ENCODE measurements around the gene MOV10.
A peak's percentile ranks its signal among the peaks of the same experiment; 100 is the strongest.
"Not testable (repeated sequence)": the region's sequence is repeated elsewhere in the genome, so short reads cannot be mapped to it uniquely, and the experiment has no call there.

Gene MOV10, protein sequence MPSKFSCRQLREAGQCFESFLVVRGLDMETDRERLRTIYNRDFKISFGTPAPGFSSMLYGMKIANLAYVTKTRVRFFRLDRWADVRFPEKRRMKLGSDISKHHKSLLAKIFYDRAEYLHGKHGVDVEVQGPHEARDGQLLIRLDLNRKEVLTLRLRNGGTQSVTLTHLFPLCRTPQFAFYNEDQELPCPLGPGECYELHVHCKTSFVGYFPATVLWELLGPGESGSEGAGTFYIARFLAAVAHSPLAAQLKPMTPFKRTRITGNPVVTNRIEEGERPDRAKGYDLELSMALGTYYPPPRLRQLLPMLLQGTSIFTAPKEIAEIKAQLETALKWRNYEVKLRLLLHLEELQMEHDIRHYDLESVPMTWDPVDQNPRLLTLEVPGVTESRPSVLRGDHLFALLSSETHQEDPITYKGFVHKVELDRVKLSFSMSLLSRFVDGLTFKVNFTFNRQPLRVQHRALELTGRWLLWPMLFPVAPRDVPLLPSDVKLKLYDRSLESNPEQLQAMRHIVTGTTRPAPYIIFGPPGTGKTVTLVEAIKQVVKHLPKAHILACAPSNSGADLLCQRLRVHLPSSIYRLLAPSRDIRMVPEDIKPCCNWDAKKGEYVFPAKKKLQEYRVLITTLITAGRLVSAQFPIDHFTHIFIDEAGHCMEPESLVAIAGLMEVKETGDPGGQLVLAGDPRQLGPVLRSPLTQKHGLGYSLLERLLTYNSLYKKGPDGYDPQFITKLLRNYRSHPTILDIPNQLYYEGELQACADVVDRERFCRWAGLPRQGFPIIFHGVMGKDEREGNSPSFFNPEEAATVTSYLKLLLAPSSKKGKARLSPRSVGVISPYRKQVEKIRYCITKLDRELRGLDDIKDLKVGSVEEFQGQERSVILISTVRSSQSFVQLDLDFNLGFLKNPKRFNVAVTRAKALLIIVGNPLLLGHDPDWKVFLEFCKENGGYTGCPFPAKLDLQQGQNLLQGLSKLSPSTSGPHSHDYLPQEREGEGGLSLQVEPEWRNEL

DNA sequence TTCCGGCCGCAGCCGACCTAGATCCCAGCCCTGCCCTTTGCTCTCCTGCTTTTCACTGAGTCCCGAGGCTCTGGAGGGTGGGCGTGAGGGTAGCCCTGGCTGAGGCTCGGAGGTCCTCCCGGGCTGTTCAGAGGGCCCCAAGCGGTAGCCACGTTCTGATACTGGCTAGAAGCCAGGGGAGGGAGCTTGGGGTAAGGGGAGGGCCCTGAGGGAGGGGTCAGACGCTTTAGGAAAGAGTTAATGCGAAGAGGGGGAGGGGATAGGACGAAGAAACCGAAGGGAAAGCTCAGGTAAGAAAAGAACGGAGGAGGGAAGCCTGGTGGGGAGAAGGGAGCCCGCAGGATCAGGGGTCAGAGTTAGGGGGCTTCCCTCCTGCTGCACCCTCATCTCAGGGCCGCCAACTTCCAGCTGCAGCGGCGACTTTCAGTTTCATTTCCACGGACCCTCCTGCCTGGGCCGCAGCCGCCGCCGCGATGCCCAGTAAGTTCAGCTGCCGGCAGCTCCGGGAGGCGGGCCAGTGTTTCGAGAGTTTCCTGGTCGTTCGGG lies at the start of gene MOV10:
MOV10 (plus strand) TSS at position 220 of the 546 bp plus-strand sequence; CDS start at position 474, 254 bp downstream.
- Histone ChIP-seq H3K4me1 (ENCODE audit: insufficient read depth, low read length) (peaks cover 38% of the 10 kb centered on the region), H3K36me3 (ENCODE audit: insufficient read depth, low read length) (peaks cover 2% of the 10 kb centered on the region; the same call in 1 of the 2 replicates), H3K9ac (ENCODE audit: low read depth, low read length) (peak within 1 kb of the TSS; percentile 91), H3K9me3 (ENCODE audit: control insufficient read depth, insufficient read depth, low read length) (no peaks in the 10 kb centered on the region)

DNA sequence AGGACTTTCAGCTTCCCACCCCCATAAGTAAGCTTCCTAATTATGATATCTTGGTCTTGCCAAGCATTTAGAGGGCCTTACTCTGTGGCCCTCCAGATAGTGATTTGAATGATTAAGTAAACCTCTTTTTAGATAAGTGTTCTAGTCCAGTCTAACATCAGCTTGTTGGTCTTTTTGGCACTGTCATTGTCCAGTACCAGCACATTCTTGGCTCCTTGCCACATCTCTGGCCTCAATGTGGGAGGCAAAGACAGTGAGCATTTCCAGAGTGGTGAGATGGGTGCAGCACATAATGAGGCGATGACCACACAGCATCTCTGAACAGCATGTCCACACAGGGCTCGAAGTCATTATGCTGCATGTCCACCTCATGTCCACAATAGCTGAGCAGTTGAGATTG lies 48.8 kb upstream of the MOV10 start:
- no peaks in the 10 kb centered on the region for H3K9me3 ChIP-seq (ENCODE audit: control insufficient read depth, insufficient read depth, low read length)
- no peaks in the 10 kb centered on the region for H3K36me3 ChIP-seq (ENCODE audit: insufficient read depth, low read length)
- H3K9ac ChIP-seq (ENCODE audit: low read depth, low read length): no peak overlapping the region
- H3K4me1 ChIP-seq (ENCODE audit: insufficient read depth, low read length): peaks cover 2% of the 10 kb centered on the region; the same call in 1 of the 2 replicates

DNA sequence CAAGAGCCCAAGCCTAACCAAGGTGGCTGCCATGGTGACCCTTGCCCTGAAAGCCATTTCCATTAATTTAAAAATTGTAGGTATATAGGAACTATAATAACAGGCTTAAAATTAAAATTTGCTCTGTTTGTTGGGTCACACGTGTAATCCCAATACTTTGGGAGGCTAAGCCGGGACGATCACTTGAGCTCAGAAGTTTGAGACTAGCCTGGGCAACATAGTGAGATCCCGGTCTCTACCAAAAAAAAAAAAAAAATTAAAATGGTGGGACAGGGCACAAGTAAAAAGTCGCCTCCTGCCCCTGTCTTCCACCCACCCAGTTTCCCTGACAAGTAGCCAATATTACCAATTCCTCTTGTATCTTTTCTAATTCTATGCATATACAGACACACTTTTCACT lies 48.3 kb upstream of the MOV10 start:
- no peak overlapping the region for H3K9ac ChIP-seq (ENCODE audit: low read depth, low read length)
- no peaks in the 10 kb centered on the region for H3K9me3 ChIP-seq (ENCODE audit: control insufficient read depth, insufficient read depth, low read length)
- no peaks in the 10 kb centered on the region for H3K4me1 ChIP-seq (ENCODE audit: insufficient read depth, low read length)
- no peaks in the 10 kb centered on the region for H3K36me3 ChIP-seq (ENCODE audit: insufficient read depth, low read length)

DNA sequence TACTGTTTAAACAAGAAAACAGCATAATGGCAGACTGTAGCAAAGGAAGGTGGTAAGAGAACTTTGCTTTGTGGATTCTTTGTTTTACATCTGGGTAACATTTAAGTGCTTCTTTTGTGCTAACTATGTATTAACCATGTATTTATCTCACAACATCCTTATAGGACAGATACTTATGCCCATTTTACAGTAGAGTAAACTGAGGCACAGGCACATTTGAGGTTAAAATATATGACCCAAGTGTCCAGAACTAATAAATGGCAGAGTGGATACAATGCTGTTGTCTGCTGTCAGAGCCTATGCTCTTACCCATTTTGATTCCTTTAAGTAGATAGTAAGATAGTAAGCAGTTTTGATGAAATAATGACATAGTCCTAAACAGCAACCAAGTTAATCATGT lies 47.6 kb upstream of the MOV10 start:
- no peak overlapping the region for H3K9ac ChIP-seq (ENCODE audit: low read depth, low read length)
- H3K36me3 ChIP-seq (ENCODE audit: insufficient read depth, low read length): no peaks in the 10 kb centered on the region
- no peaks in the 10 kb centered on the region for H3K9me3 ChIP-seq (ENCODE audit: control insufficient read depth, insufficient read depth, low read length)
- H3K4me1 ChIP-seq (ENCODE audit: insufficient read depth, low read length): no peaks in the 10 kb centered on the region

DNA sequence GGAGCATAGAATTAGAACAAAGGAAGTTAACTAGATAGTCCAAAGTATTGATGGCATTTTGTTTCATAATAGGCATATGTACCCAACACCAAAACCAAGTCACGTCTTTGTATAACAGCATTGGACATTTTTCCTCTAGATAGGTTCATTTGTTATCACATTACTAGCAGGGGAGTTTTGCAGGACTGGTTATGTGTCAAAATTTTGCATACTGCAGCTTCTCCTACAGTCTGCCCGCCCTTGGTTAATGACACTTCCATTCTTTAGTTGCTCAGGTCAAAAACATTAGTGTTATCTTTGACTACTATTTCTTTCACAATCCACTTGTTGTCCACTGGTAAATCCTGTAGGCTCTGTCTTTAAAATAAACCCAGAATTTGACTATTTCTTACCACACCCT lies 45.9 kb upstream of the MOV10 start:
- Histone ChIP-seq H3K36me3 (ENCODE audit: insufficient read depth, low read length) (no peaks in the 10 kb centered on the region), H3K4me1 (ENCODE audit: insufficient read depth, low read length) (no peaks in the 10 kb centered on the region), H3K9ac (ENCODE audit: low read depth, low read length) (no peak overlapping the region), H3K9me3 (ENCODE audit: control insufficient read depth, insufficient read depth, low read length) (no peaks in the 10 kb centered on the region)

DNA sequence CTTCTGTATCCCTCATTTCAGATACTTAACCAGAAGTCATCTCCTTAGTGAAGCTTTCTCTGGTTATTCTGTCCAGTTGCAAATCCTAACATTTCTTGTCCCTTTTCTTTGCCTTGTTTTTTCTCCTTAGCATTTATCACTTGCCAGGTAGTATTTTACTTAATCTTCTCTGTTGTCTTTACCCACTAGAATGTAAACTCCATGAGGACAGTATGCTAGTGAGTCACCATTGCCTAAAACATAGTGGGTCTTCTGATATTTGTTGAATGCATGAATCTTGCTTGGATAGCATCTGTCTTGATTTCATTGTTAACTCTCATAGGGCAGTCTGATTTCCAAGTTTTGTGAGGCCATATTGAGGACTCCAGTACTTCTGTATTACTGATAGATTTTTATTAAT lies 45.2 kb upstream of the MOV10 start:
- no peaks in the 10 kb centered on the region for H3K36me3 ChIP-seq (ENCODE audit: insufficient read depth, low read length)
- H3K4me1 ChIP-seq (ENCODE audit: insufficient read depth, low read length): no peaks in the 10 kb centered on the region
- H3K9ac ChIP-seq (ENCODE audit: low read depth, low read length): no peak overlapping the region
- no peaks in the 10 kb centered on the region for H3K9me3 ChIP-seq (ENCODE audit: control insufficient read depth, insufficient read depth, low read length)

DNA sequence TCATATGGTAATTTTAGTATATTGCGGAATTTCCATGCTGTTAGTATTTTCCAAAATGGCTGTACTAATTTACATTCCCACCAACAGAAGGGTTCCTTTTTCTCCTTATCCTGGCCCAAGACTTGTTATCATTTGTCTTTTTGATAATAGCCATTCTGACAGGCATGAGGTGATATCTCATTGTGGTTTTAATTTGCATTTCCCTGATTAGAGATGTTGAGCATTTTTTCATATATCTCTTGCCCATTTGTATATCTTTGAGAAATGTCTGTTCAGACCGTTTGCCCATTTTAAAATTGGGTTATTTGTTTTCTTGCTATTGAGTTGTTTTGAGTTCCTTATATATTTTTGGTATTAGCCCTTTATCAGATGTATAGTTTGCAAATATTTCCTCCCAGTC lies 40.8 kb upstream of the MOV10 start:
- H3K9me3 ChIP-seq (ENCODE audit: control insufficient read depth, insufficient read depth, low read length): no peaks in the 10 kb centered on the region
- no peak overlapping the region for H3K9ac ChIP-seq (ENCODE audit: low read depth, low read length)
- H3K4me1 ChIP-seq (ENCODE audit: insufficient read depth, low read length): no peaks in the 10 kb centered on the region
- no peaks in the 10 kb centered on the region for H3K36me3 ChIP-seq (ENCODE audit: insufficient read depth, low read length)

DNA sequence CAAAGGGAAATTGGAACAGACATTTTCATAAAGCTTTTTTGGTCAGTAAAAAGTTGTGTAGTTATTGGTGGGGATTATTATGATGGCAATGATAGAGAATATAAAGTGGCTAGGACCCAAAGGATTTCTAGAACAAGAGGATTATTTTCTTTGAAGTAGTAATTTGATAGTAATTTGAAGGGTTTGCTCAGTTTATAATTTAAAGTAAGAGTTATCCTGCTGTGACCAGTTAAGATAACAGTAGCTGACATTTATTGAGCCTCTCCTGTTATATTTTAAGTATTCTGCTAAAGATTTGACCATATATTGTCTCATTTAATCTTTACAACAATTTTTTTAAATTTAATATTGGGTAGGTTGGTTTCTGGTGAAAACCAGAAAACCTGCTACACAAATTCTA lies 40.1 kb upstream of the MOV10 start:
- Histone ChIP-seq H3K36me3 (ENCODE audit: insufficient read depth, low read length) (no peaks in the 10 kb centered on the region), H3K9ac (ENCODE audit: low read depth, low read length) (no peak overlapping the region), H3K9me3 (ENCODE audit: control insufficient read depth, insufficient read depth, low read length) (no peaks in the 10 kb centered on the region), H3K4me1 (ENCODE audit: insufficient read depth, low read length) (no peaks in the 10 kb centered on the region)

DNA sequence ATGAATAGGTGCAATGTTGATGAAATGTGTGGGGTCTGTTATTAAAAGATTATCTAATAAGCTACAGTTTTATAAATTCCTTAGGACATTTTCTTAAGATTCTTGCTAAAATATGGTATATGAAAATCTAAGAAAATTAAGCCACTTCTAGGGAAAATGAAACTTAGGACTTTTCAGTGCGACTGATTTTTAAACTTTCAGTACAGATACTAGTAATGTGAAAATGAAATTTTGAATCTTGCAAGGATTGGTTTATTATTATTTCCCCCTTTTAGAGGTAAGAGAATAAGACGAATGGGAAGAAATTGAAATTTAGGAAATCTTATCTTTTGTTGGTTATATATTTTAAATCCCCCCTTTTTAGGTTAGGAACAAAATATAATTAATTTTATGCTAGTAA lies 38.4 kb upstream of the MOV10 start:
- no peaks in the 10 kb centered on the region for H3K4me1 ChIP-seq (ENCODE audit: insufficient read depth, low read length)
- no peaks in the 10 kb centered on the region for H3K36me3 ChIP-seq (ENCODE audit: insufficient read depth, low read length)
- no peaks in the 10 kb centered on the region for H3K9me3 ChIP-seq (ENCODE audit: control insufficient read depth, insufficient read depth, low read length)
- H3K9ac ChIP-seq (ENCODE audit: low read depth, low read length): no peak overlapping the region

DNA sequence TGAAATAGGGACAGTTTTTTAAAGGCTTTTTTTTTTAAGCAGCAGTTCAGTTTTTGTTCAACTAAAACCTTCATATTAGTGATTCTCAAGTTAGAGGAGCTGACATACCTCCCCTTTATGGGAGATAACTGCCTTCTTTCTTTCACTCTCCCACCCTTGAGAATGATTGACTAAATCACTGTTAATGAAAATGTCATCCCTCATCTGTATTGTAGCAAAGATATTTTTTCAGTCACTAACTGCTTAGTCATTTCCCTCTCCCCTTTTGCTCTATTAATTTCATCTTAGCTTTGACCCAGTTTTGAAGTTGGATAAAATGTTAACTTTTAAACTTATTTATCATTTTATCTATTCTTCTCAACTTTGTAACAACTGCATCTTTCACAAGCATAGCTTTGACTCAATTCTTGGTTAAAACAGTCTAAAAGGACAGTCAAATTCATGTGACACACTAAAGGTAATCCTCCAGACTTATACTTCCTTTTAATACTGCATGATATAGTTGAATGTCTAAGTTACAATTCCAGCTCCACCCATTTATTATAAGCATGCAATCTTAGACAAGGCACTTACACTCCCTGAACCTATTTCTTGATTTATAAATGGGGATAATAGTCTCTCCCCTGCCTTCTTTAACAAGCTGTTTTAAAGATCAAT lies 37.7 kb upstream of the MOV10 start:
- Histone ChIP-seq H3K4me1 (ENCODE audit: insufficient read depth, low read length) (no peaks in the 10 kb centered on the region), H3K36me3 (ENCODE audit: insufficient read depth, low read length) (no peaks in the 10 kb centered on the region), H3K9ac (ENCODE audit: low read depth, low read length) (no peak overlapping the region), H3K9me3 (ENCODE audit: control insufficient read depth, insufficient read depth, low read length) (no peaks in the 10 kb centered on the region)

DNA sequence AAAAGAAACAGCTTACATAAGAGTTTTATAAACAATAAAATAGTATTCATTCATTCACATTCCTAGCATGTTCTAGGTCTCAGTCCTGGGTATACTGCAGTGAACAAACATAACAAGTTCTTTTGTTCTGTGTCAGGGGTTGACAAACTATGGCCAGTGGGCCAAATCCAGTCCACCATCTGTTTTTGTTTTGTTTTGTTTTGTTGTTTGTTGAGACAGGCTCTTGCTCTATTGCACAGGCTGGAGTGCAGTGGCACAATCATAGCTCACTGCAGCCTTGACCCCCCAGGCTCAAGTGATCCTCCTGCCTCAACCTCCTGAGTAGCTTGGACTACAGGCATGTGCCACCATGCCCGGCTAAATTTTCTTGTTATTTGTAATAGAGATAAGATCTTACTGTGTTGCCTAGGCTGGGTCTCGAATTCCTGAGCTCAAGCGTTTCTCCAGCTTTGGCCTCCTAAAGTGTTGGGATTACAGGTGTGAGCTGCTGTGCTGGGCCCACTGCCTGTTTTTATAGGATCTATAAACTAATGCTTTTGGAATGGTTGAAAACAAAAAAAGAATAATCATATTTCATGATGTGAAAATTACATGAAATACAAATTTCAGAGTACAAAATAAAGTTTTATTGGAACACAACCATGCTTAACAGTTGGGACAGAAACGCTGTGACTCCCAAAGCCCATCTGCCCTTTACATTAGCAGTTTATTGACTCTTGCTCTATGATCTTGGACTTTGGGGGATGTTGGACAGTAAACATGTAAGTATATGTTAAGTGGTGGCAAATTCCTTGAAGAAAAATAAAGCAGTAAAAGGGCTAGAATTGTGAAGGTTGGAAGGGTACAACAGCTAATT lies 37.0 kb upstream of the MOV10 start:
- no peak overlapping the region for H3K9ac ChIP-seq (ENCODE audit: low read depth, low read length)
- H3K36me3 ChIP-seq (ENCODE audit: insufficient read depth, low read length): no peaks in the 10 kb centered on the region
- H3K9me3 ChIP-seq (ENCODE audit: control insufficient read depth, insufficient read depth, low read length): no peaks in the 10 kb centered on the region
- H3K4me1 ChIP-seq (ENCODE audit: insufficient read depth, low read length): no peaks in the 10 kb centered on the region

DNA sequence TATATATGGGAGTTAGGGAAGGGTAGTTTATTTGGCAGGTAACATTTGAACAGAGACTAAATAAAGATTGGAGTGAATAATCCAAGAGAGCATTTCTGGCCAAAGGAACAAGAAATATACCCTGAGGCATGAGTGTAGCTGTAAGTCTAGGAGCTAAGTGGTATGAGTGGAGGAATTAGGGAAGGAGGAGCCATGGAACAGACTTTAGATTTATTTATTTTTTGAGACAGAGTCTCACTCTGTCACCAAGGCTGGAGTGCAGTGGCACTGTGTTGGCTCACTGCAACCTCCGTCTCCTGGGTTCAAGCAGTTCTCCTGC lies 36.4 kb upstream of the MOV10 start:
- H3K4me1 ChIP-seq (ENCODE audit: insufficient read depth, low read length): no peaks in the 10 kb centered on the region
- H3K9ac ChIP-seq (ENCODE audit: low read depth, low read length): no peak overlapping the region
- no peaks in the 10 kb centered on the region for H3K36me3 ChIP-seq (ENCODE audit: insufficient read depth, low read length)
- H3K9me3 ChIP-seq (ENCODE audit: control insufficient read depth, insufficient read depth, low read length): no peaks in the 10 kb centered on the region

DNA sequence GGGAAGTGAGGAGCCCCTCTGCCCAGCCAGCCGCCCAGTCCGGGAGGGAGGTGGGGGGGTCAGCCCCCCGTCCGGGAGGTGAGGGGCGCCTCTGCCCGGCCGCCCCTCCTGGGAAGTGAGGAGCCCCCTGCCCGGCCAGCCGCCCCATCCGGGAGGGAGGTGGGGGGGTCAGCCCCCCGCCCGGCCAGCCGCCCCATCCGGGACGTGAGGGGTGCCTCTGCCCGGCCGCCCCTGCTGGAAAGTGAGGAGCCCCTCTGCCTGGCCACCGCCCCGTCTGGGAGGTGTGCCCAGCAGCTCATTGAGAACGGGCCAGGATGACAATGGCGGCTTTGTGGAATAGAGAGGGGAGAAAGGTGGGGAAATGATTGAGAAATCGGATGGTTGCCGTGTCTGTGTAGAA lies 34.0 kb upstream of the MOV10 start:
- not testable (repeated sequence) for H3K4me1 ChIP-seq (ENCODE audit: insufficient read depth, low read length); H3K9me3 ChIP-seq (ENCODE audit: control insufficient read depth, insufficient read depth, low read length); H3K36me3 ChIP-seq (ENCODE audit: insufficient read depth, low read length); H3K9ac ChIP-seq (ENCODE audit: low read depth, low read length)
